HG02623 (cell line): Measurements from ENCODE around the gene CCDC51.

Experiments
- ATAC-seq: cut with Tn5 transposase; IDR thresholded peaks from one replicate; pipeline ENCODE4 v1.9.1; 2021; ENCODE audit warnings: moderate library complexity; ENCODE audit not compliant: unreplicated experiment

Gene CCDC51

GRCh38 chr3:48422272-48422671 lies 17.6 kb downstream of the CCDC51 start:
- ATAC-seq: no peak

- ATAC-seq: no peak
Observed at GRCh38 chr3:48420561-48420960, 19.4 kb downstream of the CCDC51 start.

GRCh38 chr3:48419597-48419996 lies 20.3 kb downstream of the CCDC51 start:
- ATAC-seq: no peak

GRCh38 chr3:48419149-48419548 lies 20.8 kb downstream of the CCDC51 start:
- no peak for ATAC-seq

GRCh38 chr3:48418651-48419050 lies 21.3 kb downstream of the CCDC51 start:
- ATAC-seq: no peak

DNA sequence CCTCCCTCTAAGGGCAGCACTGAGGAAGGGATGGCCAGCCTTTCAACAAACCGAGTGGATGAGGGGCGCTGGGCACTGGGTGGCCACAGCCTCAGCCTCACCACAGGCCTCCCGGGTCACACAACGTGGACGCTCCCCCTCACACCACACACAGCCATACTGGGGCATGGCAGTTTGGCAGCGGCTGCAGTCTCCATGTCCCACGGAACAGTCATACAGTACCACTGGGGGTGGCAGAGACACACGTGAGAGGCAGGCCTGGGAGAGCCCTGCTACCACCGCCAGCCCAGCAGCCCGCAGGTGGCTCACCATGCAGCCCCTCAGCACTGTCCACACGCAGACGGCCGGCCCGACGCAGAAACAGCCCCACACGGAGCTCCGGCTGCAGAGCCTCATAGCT lies 21.8 kb downstream of the CCDC51 start:
- ATAC-seq: no peak

- no peak for ATAC-seq
Observed at GRCh38 chr3:48417529-48418108, 22.3 kb downstream of the CCDC51 start.

- no peak for ATAC-seq
Observed at GRCh38 chr3:48416546-48416945, 23.4 kb downstream of the CCDC51 start.

DNA sequence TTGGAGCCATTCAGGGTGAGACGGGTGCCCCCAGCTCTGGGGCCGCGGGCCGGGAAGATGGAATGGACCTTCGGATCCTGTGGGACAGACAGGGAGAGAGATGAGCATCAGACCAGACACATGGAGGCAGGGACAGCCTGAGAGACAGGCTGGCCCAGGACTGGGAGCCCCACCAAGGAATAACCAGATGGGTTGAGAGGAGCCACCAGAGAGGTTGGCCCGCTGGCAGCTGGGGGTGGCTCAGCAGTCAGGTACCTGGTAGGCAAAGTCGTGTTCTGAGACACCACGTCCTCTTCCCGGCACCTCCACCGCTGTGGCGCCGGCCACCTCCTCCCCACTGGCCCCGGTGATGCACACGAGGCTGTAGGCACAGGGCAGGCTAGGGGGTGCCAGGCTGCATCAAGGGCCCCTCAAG lies 23.8 kb downstream of the CCDC51 start:
- no peak for ATAC-seq

DNA sequence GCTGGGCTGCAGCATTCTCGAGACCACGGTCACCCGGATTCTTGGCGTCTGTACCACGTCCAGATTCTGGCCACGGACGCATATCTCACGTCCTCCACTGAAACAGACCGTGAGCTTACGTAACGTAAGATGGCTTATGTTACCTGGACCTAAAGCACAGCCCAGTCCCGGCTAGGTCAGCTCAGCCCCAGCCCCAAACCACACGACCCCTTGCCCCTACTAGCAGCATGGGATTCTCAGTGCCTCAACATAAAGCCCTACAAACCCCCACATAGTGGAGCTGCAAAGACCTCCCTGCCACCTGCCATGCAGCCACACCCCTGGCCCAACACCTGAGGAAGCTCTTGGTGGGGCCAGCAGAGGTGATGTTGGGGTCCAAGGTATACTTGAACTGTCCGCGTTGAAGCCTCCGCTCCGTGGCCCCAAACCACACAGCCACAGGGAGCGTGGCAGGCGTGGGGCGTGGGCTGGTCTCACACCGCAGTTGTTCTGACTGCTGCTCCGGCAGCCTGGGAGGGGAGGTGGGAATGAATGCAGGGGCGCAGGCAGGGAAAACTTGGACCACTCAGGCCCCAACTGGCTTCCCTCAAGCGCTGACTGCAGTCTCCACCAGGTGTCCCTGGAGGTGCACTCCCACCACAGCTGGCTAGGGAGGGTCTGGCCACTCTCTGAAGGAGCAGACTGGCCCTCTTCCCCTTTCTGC lies 24.5 kb downstream of the CCDC51 start:
- no peak for ATAC-seq

DNA sequence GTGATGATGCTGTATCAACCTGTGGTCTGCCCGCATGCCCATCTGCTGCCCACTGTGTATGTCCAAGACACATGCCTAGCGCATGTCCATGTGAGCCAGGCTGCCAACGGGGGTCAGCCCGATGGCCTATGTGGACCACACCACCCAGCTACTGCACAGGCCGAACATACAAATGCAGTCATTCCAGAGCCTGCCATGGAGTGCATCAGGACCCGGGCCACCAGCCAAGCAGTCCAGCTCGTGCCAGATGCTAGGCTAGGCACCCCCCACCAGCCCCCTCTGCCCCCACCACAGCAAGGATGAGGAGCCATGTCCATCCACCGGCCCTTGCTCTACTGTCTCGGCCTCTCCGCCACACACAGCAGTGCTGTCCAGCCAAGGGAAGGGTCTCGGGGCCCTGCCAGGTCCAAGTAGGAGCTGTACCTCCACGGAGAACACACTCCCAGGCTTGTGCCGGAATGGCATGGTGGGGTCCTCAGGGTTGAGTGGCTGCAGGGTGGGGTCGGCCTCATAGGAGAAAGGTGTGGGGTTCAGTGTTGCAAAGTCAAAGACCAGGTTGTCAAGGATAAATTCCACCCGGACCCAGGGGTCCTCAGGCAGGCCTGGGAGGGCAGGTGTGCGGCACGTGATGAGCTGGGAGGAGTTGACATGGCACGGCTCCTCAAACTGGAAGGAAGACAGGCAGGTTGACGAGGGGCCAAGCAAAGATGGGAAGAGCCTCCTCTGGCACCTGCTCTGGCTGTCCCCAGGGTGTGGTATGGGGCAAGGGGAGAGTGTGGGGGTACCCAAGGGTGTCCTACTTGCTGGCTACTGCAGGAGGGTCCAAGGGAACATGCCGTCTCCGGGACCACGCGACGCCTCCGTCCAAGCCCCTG lies 25.3 kb downstream of the CCDC51 start:
- ATAC-seq: no peak

- ATAC-seq: no peak
Observed at GRCh38 chr3:48413611-48414010, 26.3 kb downstream of the CCDC51 start.

- no peak for ATAC-seq
Observed at GRCh38 chr3:48413086-48413485, 26.8 kb downstream of the CCDC51 start.

- ATAC-seq: no peak
Observed at GRCh38 chr3:48412375-48413001, 27.4 kb downstream of the CCDC51 start.

DNA sequence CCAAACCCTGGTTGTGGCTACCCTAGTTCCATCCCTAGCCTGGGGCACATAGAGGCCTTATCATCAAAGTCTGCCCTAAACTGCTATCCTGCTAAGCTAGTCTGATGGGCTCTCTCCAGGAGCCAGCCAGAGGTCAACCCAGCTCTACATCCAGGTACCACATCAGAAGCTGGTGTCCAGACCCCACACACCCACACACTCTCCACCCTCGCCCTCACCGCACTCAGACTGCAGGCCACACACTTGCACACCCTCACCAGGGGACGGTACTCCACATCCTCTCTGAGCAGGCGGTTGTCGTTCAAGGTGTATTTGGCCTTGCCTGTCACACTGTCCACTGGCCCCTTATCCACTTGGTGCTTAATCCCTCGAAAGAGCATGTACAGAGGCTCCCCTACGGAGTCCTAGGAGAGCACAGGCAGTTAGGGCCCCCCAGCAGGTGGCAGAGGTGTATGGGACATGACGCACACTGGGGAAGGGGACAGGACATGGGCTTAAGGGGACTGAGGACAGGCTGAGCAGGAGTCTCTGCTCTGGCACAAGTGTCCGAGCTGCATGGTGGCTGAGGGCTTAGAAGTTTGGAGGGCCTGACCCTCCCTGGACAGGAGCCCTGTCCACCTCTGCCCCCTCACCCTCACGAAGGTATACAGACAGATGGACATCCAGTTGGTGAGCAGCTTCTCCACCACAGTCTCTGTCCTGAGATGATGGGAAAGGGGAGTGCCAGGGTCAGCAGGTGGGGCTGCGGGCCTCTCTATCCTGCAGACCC lies 28.1 kb downstream of the CCDC51 start:
- ATAC-seq: no peak

DNA sequence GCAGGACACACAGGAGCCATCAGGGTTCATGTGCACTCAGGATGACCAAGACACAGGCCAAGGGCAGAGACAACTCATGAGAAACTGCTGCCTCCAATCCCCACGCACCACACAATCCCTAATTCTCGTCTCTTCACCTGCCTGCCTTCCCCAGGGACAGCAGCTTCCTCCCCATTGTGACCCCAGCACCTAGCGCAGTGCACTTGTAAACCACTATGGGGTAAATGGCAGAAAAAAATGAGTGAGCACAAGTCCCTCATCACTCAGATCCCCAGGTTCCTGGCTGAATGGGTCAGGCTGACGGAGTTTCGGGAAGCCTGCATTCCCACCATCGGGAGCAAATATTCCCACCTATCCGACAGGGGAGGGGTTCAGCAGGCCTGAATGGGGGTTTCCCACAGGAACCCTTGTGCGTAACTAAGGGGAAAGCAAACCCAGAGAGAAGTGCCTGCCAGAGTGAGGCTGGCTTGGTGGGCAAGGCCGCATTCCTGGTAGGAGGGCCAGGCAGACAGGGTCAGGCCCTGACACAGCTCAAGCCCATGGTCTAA lies 28.8 kb downstream of the CCDC51 start:
- ATAC-seq: no peak

DNA sequence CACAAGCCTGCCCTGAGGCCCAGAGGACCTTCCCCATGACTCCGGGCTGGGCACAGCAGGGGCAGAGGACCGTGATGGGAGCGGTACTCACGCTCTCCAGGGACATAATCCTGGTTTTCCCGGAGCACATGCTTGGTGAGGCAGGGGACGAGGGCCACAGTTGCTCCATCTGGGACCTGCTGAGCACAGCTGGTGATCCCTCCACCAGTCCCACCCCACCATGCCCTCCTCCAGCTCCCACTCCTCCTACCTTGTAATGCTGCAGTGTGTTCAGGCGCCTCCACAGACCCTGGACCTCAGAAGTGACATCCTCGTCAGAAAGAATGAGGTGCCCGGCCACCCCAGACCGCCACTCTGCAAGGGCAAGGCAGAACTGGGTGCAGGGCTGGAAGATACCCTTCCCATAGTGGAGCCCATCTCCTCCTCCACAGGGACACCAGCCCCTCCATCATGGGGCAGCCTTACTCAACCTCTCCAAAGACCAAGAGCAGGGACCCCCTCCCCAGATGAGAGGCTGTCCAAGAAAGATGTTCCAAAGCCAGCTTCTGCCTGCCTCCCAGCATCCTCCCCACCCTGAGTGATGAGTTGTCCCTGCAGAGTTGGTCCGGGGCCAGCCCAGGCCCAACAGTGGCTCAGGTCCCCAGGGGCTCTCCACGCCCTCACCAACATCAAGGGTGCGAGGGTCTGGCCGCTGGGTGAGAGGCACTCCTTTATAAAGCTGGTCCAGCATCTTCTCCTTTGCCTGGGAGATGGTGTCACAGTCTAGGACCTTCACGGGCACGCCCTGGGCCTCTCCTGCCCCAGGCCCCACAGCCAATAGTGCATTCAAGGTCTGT lies 29.5 kb downstream of the CCDC51 start:
- no peak for ATAC-seq

DNA sequence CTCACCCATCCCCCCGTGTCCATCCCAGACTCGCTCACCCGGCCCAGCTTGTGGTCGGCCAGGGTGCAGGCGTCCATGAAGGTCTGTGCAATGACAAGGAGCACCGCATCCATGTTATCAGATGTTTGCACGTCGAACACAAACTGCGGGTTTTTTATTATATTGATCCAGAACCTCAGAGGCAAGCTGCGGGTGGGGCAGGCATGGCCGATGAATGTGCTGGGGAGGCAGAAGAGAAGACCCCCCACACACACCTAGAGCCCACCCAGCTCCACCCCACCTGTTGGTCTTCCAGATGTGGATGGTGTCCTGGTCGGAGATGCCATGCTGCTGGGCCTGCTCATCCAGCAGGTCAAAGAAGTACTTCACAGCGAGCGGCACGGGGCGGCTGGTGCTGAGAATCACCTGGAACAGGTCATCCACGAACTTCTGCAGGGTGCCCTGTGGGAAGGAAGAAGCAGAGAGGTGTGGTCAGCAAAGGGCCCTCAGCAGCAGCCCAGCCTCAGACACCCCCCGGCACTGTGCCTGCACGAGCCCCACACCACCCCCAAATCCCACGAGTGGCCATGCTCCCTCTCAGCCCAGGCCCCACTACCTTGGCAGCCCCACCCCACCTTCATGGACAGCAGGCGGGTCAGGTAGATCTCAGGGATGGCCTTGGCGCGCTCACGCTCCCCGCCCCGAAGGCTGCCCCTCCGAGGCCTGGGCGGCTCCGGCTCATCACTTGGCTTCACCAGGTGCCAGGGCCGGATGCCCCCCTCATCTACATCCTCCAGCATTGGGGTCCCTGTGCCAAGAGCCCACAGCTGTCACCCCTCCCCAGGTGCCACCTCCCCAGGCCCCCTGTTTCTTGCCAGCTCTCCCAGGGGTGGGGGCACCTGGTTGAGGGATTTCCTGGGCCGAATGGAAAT lies 30.4 kb downstream of the CCDC51 start:
- ATAC-seq: no peak
